Body of pancreas (tissue), 4 donors: ENCODE measurements around the gene GPI. TPM values are rescaled to one million over a fixed set of nuclear protein-coding genes. Genes with fewer than 3 reads are reported as not detected.
"Not testable (repeated sequence)": the region's sequence is repeated elsewhere in the genome, so short reads cannot be mapped to it uniquely, and the experiment has no call there.

Experiments used
- ATAC-seq: fragments of 150-250 bp; one replicate; pipeline ENCODE4 v1.9.1; 2016
- DNase-seq, 4 donors: peaks; one replicate each; pipeline ENCODE4 v3.0.0-alpha.2; 2019
- H3K27ac ChIP-seq, 4 donors: fragments of 200-600 bp; sonication (generic); 1 replicate in 3 of 4; 2 replicates in 1 of 4; pipeline versions ENCODE4 v1.5.1 to v1.6.1; 2016 to 2019; ENCODE audit warnings: mild to moderate bottlenecking in 1 of 4, mixed read lengths in 1 of 4, moderate library complexity in 1 of 4
- H3K27me3 ChIP-seq, 2 donors: fragments of 200-600 bp; sonication (generic); one replicate each; pipeline ENCODE4 v1.6.0; 2016; ENCODE audit warnings: mild to moderate bottlenecking in 1 of 2
- H3K36me3 ChIP-seq, 2 donors: fragments of 200-600 bp; sonication (generic); replicated peaks in 1 of 2; 2 replicates each; pipeline ENCODE4 v1.5.1; 2016; ENCODE audit warnings: low read depth in 2 of 2; ENCODE audit not compliant: insufficient read depth in 1 of 2
- H3K4me1 ChIP-seq: fragments of 200-600 bp; sonication (generic); one replicate; pipeline ENCODE4 v1.6.0; 2016
- H3K4me3 ChIP-seq, 2 donors: fragments of 200-600 bp; sonication (generic); 1 replicate in 1 of 2; 2 replicates in 1 of 2; pipeline ENCODE4 v1.5.1; 2016 to 2019
- H3K9me3 ChIP-seq, 3 donors: fragments of 200-600 bp; sonication (generic); 1 replicate in 2 of 3; 2 replicates in 1 of 3; pipeline ENCODE4 v1.5.1; 2016
- POLR2A ChIP-seq, 3 donors: fragments of 450-650 bp; IDR thresholded peaks; one replicate each; pipeline ENCODE4 v1.6.1; 2016; ENCODE audit warnings: antibody characterized with exemption in 3 of 3, mild to moderate bottlenecking in 2 of 3
- WGBS, 2 donors: methylation state at CpG; one replicate each; pipeline ENCODE4 v1.1.5; 2017; 5-methylcytosine and 5-hydroxymethylcytosine counted together
- intact Hi-C: fragments of 100-400 bp; cut with DNase I; formaldehyde crosslinking; loops from one replicate; pipeline ENCODE4 v1.15.1; 2023
- total RNA-seq, 2 donors: library from RNA; depleted of rRNA; stranded (reverse); fragments of >200 nt; gene quantifications; one replicate each; pipeline ENCODE4 v1.1.0, GENCODE V29; 2016
- TF ChIP-seq, protein P1 (sequence below), 7 experiments: fragments of 450-650 bp in 4 of 7; fragments of 200-600 bp in 3 of 7; sonication (generic) in 3 of 7; IDR thresholded peaks; one replicate each; pipeline ENCODE4 v1.5.1; 2016 to 2019; ENCODE audit warnings: antibody characterized with exemption in 7 of 7

The GPI gene
- total RNA-seq, 2 donors from 2014 or later: 66.4 to 118 TPM

DNA sequence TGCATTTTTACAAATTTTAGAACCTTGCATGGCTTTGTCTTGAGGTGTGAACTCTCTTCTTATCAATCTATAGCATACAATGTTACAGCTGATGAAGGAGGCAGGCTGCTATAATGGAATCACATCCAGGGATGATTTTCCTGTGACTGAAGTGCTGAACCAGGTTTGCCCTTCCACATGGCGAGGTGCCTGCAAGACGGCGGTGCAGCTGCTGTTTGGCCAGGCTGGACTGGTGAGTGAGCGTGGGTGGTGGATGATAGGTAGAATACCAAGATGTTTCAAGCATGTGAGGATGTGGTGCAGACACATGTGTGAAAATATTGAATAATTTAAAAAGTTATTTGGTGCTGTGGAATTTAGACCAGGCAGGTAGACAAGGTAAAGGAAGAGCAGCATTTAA lies 34.9 kb upstream of the GPI start:
- WGBS, 2 donors: 87 to 88% methylated on average over 4 of the region's 4 CpGs
- Histone ChIP-seq H3K4me1 (peaks cover 9% of the 10 kb centered on the region), H3K27me3 (no peaks in the 10 kb centered on the region), H3K36me3 (peaks cover 0 to 24% of the 10 kb centered on the region in 2 donors), H3K9me3 (no peaks in the 10 kb centered on the region), H3K27ac (no peak overlapping the region), H3K4me3 (no peak overlapping the region)
- intact Hi-C loops: no loop called here
- DNase-seq (no peak), ATAC-seq (no peak)
- TF ChIP-seq, protein P1, sequence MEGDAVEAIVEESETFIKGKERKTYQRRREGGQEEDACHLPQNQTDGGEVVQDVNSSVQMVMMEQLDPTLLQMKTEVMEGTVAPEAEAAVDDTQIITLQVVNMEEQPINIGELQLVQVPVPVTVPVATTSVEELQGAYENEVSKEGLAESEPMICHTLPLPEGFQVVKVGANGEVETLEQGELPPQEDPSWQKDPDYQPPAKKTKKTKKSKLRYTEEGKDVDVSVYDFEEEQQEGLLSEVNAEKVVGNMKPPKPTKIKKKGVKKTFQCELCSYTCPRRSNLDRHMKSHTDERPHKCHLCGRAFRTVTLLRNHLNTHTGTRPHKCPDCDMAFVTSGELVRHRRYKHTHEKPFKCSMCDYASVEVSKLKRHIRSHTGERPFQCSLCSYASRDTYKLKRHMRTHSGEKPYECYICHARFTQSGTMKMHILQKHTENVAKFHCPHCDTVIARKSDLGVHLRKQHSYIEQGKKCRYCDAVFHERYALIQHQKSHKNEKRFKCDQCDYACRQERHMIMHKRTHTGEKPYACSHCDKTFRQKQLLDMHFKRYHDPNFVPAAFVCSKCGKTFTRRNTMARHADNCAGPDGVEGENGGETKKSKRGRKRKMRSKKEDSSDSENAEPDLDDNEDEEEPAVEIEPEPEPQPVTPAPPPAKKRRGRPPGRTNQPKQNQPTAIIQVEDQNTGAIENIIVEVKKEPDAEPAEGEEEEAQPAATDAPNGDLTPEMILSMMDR (IDR thresholded peaks at IDR 0.05): no peak
- TF ChIP-seq POLR2A (IDR thresholded peaks at IDR 0.05): no peak

- intact Hi-C loops, ATAC-seq, H3K27ac ChIP-seq, DNase-seq, H3K4me3 ChIP-seq, H3K4me1 ChIP-seq, H3K9me3 ChIP-seq, H3K27me3 ChIP-seq: not testable (repeated sequence)
- H3K36me3 ChIP-seq: peaks cover 0 to 26% of the 10 kb centered on the region in 2 donors
- 97% methylated on average over 8 of the region's 8 CpGs for WGBS, 2 donors
Observed at GRCh38 chr19:34330596-34330995, 34.4 kb upstream of the GPI start.

- H3K27ac ChIP-seq, ATAC-seq, intact Hi-C loops, H3K27me3 ChIP-seq, DNase-seq, H3K4me3 ChIP-seq, H3K9me3 ChIP-seq: not testable (repeated sequence)
- H3K36me3 ChIP-seq: peaks cover 0 to 26% of the 10 kb centered on the region in 2 donors
- H3K4me1 ChIP-seq: peaks cover 11% of the 10 kb centered on the region
- 88 to 92% methylated on average over 10 of the region's 10 CpGs for WGBS, 2 donors
Observed at GRCh38 chr19:34331596-34331995, 33.4 kb upstream of the GPI start.

DNA sequence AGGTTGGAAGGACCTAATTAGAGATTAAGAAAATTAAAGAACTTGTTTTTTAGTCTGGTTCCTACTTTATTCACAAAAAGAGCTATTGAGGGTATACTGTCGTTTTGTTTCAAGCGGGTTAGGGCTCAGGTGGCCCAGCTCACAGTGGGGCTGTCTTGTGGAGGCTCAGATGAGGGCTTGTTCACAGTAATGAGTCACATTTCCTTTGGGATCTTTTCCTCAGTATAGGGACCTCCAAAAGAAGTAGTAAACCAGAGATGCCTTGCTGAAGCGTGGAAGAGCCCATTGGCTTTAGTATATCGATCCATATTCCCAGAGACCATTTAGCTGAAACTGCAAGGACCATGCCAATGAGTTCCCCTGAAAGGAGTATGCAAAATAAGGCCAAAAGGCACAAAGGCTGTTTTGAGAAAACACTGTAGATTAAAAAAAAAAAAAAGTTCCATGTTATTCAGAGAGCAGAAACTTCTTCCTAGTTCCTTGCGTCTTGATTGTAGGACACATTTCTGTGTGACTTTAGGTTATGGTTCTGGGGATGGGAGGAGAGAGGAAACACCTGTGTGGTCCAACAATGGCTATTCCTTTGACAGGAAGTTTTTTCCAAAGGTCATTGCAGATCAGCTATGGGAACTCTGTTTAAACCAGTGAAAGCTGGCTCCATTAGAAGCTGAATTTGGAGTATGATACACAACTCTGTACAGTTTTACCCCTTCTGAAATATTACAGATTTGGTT lies 32.8 kb upstream of the GPI start:
- TF ChIP-seq, protein P1 (IDR thresholded peaks at IDR 0.05): no peak
- no peak for TF ChIP-seq POLR2A (IDR thresholded peaks at IDR 0.05)
- no peaks in the 10 kb centered on the region for H3K9me3 ChIP-seq
- DNase-seq (no peak), ATAC-seq (no peak)
- H3K4me1 ChIP-seq: peaks cover 17% of the 10 kb centered on the region
- peaks cover 0 to 25% of the 10 kb centered on the region in 2 donors for H3K36me3 ChIP-seq
- 82 to 88% methylated on average over 5 of the region's 5 CpGs for WGBS, 2 donors
- H3K27ac ChIP-seq: peak overlapping the region in 1 of 4 donors; percentile 9
- intact Hi-C loops: no loop called here
- H3K27me3 ChIP-seq: no peaks in the 10 kb centered on the region
- H3K4me3 ChIP-seq: no peak overlapping the region

DNA sequence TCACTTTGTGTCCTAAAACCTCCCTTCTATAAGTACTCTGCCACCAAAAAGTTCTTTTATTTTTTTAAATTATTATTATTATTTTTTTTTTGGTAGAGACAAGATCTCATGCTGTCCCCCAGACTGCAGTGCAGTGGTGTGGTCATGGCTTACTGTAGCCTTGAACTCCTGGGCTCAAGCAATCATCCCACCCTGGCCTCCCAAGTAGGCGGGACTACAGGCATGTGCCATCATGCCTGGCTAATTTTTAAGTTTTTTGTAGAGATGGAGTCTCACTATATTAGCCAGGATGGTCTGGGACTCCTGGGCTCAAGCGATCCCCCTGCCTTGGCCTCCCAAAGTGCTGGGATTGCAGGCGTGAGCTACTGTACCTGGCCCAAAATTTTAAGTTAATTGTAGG lies 29.1 kb upstream of the GPI start:
- no peaks in the 10 kb centered on the region for H3K27me3 ChIP-seq
- intact Hi-C loops: no loop called here
- no peak for ATAC-seq
- H3K36me3 ChIP-seq: peaks cover 6 to 24% of the 10 kb centered on the region in 2 donors
- H3K27ac ChIP-seq: no peak overlapping the region
- TF ChIP-seq, protein P1 (IDR thresholded peaks at IDR 0.05): no peak
- TF ChIP-seq POLR2A (IDR thresholded peaks at IDR 0.05): no peak
- 94 to 95% methylated on average over 3 of the region's 3 CpGs for WGBS, 2 donors
- no peaks in the 10 kb centered on the region for H3K9me3 ChIP-seq
- H3K4me3 ChIP-seq: no peak overlapping the region
- DNase-seq: no peak
- H3K4me1 ChIP-seq: peaks cover 25% of the 10 kb centered on the region
